GM19372 (cell line): Measurements from ENCODE around the gene C1QTNF5.

Experiments
- ATAC-seq: cut with Tn5 transposase; IDR thresholded peaks from one replicate; pipeline ENCODE4 v1.9.1; 2021; ENCODE audit warnings: mild to moderate bottlenecking, low read depth, moderate library complexity; ENCODE audit not compliant: unreplicated experiment

Gene C1QTNF5

GRCh38 chr11:119303227-119303718 is 37.4 kb downstream of the C1QTNF5 start:
- no peak for ATAC-seq

- ATAC-seq: no peak
These were observed 40.3 kb downstream of the C1QTNF5 start for GRCh38 chr11:119300198-119300964.

GRCh38 chr11:119299416-119299815 is 41.3 kb downstream of the C1QTNF5 start:
- no peak for ATAC-seq

- no peak for ATAC-seq
These were observed 42.0 kb downstream of the C1QTNF5 start for GRCh38 chr11:119298726-119299125.

- no peak for ATAC-seq
These were observed 42.7 kb downstream of the C1QTNF5 start for GRCh38 chr11:119297938-119298337.

GRCh38 chr11:119295178-119295577 is 45.5 kb downstream of the C1QTNF5 start:
- no peak for ATAC-seq

GRCh38 chr11:119293461-119293860 is 47.2 kb downstream of the C1QTNF5 start:
- ATAC-seq: no peak

- ATAC-seq: no peak
These were observed 49.7 kb downstream of the C1QTNF5 start for GRCh38 chr11:119290894-119291497.
